GM19239 (cell line): ENCODE data around the gene PCMT1.
"Not testable (repeated sequence)": the region's sequence is repeated elsewhere in the genome, so short reads cannot be mapped to it uniquely, and the experiment has no call there.

Experiments
- DNase-seq: peaks from one replicate; pipeline ENCODE4 v3.0.0; 2011; ENCODE audit warnings: low spot score; ENCODE audit not compliant: insufficient read length
- FAIRE-seq: peaks from 2 replicates; lab custom pipeline; 2011; peaks lifted over from hg19 to GRCh38; lab: Jason Lieb, UNC

PCMT1 gene

DNA sequence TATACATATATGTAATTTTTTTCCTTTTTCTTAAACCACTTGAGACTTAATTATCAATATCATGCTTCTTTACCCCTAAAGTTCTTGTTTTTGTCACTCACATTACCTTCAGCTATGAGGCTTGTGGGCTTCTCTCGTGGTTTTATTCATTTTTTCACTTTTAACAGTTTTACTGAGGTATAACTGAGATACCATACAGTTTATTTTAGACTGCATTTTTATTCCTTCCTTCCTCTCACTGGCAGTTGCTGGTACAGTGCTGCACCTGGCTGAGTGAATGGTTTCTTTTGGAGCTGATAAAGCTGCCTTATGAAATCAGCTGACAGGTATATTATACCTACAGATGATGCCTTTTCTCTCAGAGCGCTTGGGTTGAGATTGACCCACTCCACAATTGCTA lies 60.3 kb downstream of the PCMT1 start:
- no peak for DNase-seq
- FAIRE-seq: no peak

GRCh38 chr6:149813351-149813750 lies 63.8 kb downstream of the PCMT1 start:
- no peak for DNase-seq
- FAIRE-seq: no peak

DNA sequence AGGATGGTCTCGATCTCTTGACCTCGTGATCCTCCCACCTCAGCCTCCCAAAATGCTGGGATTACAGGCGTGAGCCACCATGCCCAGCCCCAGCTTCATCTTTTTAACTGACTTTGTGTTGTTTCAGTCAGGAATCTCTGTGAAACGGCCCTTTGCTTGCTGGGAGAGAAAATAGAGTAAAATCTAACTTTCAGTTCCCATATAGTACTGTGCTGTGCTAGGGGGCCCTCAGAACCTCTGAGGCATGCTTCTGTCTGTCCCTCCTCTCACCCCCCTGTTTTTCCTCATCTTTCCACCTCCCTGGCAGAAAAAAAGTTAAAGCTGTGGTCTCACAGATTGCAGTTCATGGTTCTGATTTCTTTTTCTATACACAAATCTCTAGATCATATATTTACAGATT lies 66.2 kb downstream of the PCMT1 start:
- FAIRE-seq (no peak), DNase-seq (no peak)

DNA sequence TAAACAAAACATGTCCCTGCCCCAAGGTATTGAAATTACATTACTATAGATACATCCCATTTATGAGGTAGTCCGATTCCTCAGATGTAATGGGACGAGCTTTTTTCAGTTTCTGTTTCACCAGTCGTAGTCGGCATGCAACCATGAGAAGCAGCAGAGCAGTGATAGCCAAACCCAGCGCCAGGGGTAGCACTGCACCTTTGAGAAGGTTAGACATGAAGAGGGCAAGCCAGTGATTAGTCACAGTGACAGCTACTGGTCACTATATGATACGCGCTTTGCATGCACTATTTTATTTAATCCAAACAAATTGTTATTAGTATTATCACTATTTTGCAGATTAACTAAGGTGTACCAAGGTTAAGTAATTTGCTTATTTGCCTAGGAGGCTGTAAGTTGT lies 71.0 kb downstream of the PCMT1 start:
- FAIRE-seq: peak; percentile 52
- no peak for DNase-seq

GRCh38 chr6:149821492-149821891 lies 72.0 kb downstream of the PCMT1 start:
- DNase-seq: no peak
- no peak for FAIRE-seq

DNA sequence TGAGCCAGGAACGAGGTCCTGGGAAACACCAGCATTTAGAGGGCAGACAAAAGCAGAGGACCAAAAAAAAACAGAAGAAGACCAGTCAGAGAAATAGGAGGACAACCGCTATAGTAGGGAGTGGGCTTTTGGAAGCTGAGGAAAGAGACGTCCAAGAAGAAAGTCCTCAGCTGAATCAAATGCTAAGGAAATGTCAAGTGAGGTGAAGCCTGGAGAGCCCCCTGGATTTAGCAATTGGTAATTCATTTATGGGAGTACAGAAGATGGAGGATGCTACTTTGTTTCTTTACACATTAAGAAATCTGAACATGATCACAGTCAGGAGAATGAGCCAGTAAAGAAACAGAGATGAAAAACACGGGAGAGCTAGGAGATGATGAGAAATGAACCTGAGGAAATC lies 73.5 kb downstream of the PCMT1 start:
- no peak for FAIRE-seq
- DNase-seq: no peak

- FAIRE-seq (no peak), DNase-seq (no peak)
Observed at GRCh38 chr6:149825292-149825691, 75.8 kb downstream of the PCMT1 start.

DNA sequence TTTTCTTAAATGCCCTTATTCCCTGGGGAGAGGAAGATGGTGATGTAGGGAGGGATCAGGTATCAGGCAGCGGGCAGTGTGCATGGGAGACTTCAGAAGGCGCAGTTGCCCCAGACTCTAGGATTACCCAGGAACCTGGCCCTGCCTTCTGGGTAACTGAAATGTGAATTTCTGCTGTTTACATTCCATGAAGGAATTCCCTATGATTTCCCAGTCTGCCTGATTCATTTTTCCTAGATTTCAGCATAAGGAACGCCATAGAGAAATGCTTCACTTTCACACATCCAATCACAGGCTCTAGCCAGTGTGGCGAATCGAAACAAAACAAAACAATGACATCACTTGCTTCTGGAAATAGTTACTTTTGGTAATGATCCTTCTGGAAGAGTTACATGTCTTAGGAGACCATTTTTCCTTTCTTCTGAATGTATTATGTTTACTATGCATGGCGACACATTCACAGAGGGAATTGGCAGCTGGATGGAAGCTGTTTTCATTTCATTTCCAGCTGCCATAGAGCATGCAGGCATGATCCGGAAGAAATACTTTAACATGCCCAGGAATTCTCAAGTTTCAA lies 81.3 kb downstream of the PCMT1 start:
- FAIRE-seq: no peak
- DNase-seq: no peak

GRCh38 chr6:149831308-149831820 lies 81.8 kb downstream of the PCMT1 start:
- DNase-seq: no peak
- no peak for FAIRE-seq

GRCh38 chr6:149833651-149834050 lies 84.1 kb downstream of the PCMT1 start:
- DNase-seq (no peak), FAIRE-seq (no peak)

DNA sequence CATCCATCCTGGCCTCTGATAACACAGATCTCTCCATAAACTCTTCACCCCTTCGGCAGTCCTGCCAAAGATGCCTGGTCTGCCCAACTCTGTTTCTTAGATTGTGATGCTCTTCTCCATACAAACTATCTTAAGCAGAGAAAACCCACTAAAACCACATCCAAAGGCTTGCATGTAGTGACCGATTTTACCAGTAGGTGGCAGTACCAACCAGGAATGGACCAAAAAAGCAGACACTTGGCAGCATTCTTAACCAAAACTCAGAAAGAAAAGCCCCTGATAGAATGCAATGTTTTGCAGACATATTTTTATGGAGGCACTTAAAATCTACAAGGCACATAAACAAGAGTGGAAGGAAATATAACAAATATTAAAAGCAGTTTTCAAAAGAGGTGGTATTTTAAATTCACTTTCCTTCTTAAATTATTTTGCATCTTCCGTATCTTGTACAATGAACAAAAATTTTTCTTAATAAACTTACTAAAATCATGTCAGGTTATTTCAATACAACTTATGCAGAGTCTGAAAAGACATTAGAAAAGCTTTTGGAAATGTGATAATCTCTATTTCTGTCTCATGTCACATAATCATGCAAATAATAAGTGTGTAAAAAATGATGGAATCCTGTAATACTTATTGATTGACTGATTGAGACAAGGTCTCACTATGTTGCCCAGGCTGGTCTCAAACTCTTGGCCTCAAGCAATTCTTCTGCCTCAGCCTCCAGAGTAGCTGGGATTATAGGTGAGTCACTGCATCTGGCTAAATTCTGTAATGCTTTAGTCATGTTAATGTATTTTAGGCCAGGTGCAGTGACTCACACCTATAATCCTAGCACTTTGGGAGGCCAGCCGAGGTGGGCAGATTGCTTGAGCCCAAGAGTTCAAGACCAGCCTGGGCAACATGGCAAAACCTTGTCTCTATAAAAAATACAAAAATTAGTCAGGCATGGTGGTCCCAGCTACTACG lies 85.3 kb downstream of the PCMT1 start:
- peak; percentile 43 for DNase-seq

DNA sequence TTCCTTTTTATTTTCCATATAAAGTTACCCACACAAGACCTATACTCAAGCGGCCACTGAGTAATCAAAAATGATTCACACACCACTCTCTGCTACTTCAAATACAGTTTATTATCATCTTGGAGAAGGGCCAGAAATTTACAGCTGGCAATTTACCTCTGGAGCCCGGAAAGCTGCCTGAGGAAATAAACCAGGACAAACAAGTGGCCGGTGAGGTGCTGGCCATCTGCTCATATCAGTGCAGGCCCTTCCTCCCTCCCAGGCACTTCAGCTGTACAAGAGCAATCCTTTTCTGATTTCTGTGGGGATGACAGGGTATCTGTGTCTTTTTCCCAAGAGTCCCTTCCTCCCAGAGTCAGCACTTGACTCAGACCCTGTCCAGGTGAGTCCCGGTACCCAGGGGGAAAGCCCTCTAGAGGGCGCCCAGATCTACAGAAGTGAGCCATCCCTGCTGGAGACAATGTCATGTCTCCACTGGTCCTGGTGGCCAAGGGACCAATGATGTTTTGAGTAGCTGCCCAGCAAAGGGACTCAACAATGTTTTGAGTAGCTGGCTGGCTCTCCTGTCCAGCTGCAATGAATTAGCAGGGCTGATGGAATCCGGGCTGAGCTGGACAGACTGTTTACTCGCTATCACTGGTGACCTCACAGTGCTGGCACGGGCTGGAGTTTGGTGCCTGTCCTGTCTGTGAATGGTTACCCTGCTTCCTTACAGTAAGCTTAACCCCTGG lies 91.0 kb downstream of the PCMT1 start:
- FAIRE-seq (no peak), DNase-seq (peak; percentile 29)

More for the DNA sequence above, 85.3 kb downstream of the PCMT1 start:
- peak; percentile 75 for FAIRE-seq

DNA sequence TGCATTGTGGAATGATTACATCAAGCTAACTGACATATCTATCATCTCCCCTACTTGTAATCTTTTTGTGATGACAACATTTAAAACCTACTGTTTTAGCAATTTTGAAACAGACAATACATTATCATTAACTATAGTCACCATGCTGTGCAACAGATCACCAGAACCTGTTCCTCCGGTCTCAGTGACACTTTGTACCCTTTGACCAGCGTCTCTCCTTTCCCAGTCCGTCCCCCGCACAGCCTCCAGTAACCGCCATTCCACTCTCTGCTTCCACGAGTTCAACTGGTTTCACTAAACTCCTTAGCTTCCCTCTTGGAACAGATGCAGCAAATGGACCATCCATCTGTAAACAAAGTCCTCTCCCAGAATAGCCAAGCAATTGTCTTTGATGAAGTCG lies 92.8 kb downstream of the PCMT1 start:
- FAIRE-seq: no peak
- DNase-seq: no peak

DNA sequence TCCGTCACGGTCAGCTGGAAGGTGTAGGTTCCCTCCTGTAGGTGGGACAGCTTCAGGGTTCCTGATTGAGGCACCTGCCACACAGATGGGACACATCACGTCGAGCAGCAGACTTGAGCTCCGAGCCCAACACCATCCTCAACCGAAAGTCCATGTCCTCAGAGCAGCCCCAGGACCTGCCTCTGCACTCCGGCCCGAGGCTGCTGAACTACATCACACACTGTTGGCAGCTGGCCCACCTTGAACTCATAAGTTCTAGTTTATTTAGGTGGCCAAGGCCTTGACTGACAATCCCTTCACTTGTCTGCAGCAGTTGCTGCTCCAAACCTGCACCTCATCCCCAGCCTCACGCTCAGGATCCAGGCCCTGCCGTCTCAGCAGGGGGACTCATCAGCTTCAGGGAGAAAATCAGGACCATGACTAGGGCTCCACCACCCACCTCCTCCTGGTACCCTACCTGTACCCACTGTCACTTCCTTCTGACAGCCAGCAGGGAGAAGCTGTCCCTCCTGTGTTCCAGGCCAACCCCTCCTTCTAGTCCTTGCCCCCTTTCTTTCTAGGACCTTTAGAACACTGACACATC lies 93.6 kb downstream of the PCMT1 start:
- no peak for DNase-seq
- FAIRE-seq: no peak

GRCh38 chr6:149844036-149844435 lies 94.5 kb downstream of the PCMT1 start:
- DNase-seq, FAIRE-seq: not testable (repeated sequence)

- DNase-seq (no peak), FAIRE-seq (no peak)
Observed at GRCh38 chr6:149844480-149844879, 94.9 kb downstream of the PCMT1 start.

DNA sequence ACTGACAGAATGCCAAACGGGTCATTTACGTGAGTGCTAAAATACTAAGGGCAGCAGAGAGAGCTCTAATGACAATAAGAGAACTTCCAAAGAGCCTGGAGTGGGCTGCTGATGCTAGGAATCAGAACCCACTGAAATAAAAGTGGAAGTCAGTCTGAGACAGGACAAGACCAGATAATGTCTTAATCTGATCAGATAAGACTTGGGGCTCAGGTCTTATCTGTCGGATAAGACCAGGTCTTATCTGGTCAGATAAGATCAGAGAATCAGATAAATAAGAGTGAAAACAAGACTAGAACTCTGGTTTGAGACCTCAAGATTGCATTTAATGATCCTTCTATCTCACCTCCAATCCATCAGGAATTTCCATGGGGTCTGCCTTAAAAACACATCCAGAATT lies 96.0 kb downstream of the PCMT1 start:
- FAIRE-seq: no peak
- DNase-seq: no peak

GRCh38 chr6:149846321-149846720 lies 96.8 kb downstream of the PCMT1 start:
- FAIRE-seq (no peak), DNase-seq (no peak)

GRCh38 chr6:149847939-149848267 lies 98.4 kb downstream of the PCMT1 start:
- DNase-seq: no peak
- no peak for FAIRE-seq

- not testable (repeated sequence) for DNase-seq, FAIRE-seq
Observed at GRCh38 chr6:149848343-149848742, 98.8 kb downstream of the PCMT1 start.
